HG02938 (cell line): ENCODE data around the gene RBM46.

ENCODE experiments used
- ATAC-seq: cut with Tn5 transposase; IDR thresholded peaks from one replicate; pipeline ENCODE4 v1.9.1; 2021; ENCODE audit warnings: mild to moderate bottlenecking, moderate library complexity; ENCODE audit not compliant: unreplicated experiment

Gene RBM46, protein sequence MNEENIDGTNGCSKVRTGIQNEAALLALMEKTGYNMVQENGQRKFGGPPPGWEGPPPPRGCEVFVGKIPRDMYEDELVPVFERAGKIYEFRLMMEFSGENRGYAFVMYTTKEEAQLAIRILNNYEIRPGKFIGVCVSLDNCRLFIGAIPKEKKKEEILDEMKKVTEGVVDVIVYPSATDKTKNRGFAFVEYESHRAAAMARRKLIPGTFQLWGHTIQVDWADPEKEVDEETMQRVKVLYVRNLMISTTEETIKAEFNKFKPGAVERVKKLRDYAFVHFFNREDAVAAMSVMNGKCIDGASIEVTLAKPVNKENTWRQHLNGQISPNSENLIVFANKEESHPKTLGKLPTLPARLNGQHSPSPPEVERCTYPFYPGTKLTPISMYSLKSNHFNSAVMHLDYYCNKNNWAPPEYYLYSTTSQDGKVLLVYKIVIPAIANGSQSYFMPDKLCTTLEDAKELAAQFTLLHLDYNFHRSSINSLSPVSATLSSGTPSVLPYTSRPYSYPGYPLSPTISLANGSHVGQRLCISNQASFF

DNA sequence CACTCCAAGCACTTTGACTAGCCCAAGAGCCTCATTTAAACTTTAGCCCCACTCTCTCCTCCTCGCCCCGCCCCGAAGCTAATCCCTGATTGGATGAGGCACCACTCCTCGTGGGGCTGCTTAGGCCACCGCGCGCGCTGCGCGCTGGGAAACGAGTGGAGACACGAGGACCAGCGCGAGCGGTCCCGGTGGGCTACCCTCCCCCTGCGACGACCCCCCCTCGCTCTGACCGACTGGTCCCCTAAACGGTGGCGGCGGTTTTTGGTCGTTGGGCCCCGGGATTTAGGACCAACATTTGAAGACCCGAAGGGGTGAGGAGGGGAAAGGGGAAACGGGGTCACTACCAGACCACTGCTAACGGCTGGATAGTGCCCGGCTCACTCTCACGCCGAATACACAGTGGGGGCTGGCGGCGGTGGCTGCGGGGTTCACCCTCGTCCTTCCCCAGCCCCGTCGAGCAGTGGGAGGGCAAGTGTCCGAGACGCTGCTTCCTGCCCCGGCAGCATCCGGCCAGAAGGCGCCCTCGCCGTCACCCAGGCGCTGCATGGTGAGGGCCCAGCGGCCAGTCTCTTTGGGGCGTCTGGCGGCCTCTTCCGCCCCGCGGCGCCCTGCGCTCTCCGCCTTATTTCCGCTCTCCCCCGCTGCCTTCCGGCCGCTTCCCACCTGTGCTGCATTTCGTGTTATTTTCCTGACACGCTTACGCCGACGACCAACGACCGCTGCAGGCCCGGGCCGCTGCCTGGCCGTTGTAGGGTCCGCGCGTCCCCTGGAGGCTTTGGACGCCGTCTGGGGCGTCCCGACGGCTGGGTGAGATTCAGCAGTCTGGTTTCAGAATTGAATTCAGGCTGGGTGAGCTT, at the start of gene RBM46:
Gene RBM46, plus strand, starts transcription at position 147 of the 857 bp plus-strand sequence. CDS start 15,481 bp downstream, outside the sequence.
- ATAC-seq = no peak

- no peak for ATAC-seq
These were observed 49.3 kb upstream of the RBM46 start for GRCh38 chr4:154731756-154732155.

DNA sequence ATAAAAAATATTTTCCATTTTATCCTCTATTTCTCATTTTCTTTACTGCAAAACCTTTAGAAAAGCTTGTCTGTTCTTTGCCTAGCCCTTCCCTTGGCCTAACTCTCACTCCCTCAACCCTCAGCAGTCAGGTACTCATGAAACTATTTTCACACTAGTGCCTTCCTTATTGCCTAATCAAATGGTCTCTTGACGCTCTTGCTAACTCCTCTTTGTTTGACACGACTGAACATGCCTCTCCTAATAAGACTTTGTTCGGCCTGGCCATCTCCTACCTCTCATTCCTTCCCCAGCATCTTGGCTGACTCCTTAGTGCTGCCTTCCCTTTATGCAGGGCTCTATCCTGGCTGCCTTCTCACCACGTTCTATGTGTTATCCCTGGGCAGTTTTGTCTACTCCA, 48.4 kb upstream of the RBM46 start:
- ATAC-seq = no peak

- ATAC-seq = no peak
These were observed 44.3 kb upstream of the RBM46 start for GRCh38 chr4:154736770-154737169.

DNA sequence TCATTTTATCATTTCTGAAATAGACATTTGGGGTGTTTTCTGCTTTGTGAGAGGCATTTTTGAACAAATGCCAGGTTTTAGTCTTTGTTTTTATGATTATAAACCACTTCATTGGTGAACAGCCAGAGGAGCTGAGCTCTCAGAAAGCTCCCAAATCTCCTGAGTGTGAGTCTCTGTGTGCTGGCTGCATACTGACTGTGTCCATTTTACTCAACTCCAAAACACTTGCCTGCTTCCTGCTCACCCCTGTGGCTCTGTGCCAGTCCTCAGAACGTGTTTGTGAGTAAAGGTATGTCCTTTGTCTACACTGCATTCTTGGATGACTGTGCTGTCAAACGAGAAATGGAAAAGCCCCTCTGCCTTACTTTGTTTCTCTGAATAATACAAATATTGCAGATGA, 42.6 kb upstream of the RBM46 start:
- no peak for ATAC-seq

- ATAC-seq = no peak
These were observed 42.0 kb upstream of the RBM46 start for GRCh38 chr4:154739111-154739510.

DNA sequence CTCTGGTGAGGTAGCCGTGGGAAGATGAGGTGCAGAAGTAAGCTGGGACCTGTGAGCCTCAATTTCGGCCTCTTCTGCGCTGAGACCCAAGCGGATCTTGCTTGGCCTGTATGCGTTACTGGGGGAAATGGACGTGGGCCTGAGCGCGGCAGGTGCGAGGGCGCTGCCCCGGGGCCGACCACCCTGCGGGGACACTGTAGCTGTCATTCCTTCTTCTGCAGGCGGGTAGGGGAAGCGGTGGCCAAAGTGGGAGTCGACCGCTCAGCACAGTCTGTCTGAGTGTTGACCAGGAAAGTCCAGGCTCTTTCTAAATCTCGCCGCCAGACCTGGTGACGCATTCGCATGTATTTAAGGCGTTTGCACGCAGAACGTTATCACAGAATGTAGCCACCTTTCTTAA, 40.6 kb upstream of the RBM46 start:
- ATAC-seq = no peak

GRCh38 chr4:154741131-154741665, 39.9 kb upstream of the RBM46 start:
- no peak for ATAC-seq

GRCh38 chr4:154741922-154742850, 38.9 kb upstream of the RBM46 start:
- no peak for ATAC-seq

DNA sequence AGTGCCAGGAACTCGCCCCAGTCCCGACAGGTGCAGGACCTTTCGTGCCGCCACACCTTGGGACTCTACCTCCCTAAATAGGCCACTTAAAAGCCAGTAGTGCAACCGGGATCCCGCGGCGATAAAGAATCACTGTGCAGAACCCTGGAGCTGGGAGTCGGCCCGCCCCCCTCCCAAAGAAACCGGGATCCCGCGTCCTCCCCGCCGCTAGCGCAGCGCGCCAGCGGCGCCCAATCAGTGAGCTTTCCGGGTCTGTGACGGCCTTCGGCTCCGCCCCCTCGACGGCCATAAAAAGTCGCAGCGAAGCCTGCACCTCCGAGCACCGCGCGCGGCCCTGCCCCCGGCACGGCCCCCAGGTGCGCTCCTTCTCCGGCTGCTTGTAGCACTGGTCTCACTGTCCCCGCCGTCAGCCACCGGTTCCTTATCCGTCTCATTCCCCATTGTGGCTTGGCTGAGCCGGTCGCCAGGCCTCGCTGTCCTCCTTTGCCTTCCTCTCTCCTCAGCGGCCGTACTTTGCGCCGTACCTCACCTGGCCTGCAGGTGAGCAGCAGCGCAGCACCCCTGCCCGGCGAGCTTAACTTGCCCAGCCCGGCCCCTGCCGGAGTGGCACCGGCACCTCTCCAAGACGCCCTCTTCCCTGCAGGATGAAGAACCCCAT, 37.3 kb upstream of the RBM46 start, which contains the start of gene LRAT:
Gene LRAT, plus strand, starts transcription at position 318 of the 658 bp plus-strand sequence. Its CDS starts 327 bp downstream, at position 645.
- ATAC-seq = peak; percentile 84

DNA sequence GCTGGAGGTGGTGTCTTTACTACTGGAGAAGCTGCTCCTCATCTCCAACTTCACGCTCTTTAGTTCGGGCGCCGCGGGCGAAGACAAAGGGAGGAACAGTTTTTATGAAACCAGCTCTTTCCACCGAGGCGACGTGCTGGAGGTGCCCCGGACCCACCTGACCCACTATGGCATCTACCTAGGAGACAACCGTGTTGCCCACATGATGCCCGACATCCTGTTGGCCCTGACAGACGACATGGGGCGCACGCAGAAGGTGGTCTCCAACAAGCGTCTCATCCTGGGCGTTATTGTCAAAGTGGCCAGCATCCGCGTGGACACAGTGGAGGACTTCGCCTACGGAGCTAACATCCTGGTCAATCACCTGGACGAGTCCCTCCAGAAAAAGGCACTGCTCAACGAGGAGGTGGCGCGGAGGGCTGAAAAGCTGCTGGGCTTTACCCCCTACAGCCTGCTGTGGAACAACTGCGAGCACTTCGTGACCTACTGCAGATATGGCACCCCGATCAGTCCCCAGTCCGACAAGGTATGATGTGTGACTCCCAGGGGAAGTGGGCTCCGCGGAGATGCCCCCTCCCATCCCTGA, 36.6 kb upstream of the RBM46 start:
- ATAC-seq = no peak

GRCh38 chr4:154757713-154758112, 23.4 kb upstream of the RBM46 start:
- no peak for ATAC-seq

GRCh38 chr4:154760895-154761294, 20.2 kb upstream of the RBM46 start:
- no peak for ATAC-seq

- ATAC-seq = no peak
These were observed 2.8 kb upstream of the RBM46 start for GRCh38 chr4:154778264-154778663.

GRCh38 chr4:154779362-154779947, 1.6 kb upstream of the RBM46 start:
- no peak for ATAC-seq

DNA sequence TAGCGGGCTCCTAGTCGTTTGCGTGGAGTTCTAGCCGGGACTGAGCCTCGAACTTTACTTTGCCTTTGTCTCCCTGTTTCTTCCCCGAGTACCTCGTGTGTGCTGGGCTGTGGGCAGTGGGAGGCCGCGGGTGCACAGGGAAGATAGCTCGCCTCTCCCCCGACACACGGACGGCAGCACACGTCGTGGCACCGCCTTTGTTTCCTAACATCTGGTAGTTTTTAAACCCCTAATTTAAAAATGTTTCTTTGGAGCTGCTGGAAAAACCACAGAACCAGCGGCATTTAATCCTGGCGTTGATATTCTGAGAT, 866 bp downstream of the RBM46 start:
- no peak for ATAC-seq

DNA sequence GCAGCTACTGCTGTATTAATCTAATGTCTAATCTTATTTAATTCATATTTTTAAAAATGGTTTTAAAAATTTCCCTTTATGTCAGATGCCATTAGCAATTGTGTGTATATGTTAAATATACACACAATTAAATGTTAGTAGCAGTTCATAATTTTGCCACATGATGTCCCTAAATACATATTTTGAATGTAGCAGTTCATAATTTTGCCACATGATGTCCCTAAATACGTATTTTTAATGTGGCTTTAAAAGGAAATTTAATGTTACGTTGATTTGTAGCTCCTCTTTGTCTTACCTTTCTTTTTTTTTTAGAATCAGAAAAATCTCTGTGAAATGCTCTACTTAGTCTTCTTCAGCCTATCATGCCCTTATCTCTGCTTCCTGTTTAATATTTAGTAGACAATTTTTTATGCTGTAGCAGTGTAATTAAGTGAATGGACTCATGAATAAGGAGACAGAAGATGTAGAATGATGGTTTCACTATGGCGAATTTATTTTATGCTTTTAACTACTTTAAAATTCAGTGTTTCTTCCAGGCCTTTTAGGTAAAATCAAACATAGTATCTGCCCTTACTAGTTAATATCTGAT, 26.1 kb downstream of the RBM46 start:
- peak; percentile 94 for ATAC-seq

DNA sequence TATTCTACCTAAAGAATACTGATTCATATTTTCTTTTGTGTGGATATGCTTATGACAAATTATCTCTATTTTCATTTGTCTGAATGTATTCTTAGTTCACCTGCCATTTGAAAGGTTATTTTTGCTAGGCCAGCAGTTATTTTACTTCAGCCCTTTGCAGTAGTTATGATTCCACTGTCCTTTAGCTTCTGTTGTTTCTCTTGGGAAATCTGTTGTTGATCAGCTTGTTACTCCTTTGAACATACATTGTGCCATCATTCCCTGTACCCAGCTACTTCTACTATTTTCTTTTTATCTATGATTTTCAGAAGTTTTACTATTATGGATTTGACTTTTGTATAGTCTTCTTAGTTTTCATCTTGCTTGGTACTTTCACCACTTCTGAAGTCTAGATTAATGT, 37.2 kb downstream of the RBM46 start:
- no peak for ATAC-seq

DNA sequence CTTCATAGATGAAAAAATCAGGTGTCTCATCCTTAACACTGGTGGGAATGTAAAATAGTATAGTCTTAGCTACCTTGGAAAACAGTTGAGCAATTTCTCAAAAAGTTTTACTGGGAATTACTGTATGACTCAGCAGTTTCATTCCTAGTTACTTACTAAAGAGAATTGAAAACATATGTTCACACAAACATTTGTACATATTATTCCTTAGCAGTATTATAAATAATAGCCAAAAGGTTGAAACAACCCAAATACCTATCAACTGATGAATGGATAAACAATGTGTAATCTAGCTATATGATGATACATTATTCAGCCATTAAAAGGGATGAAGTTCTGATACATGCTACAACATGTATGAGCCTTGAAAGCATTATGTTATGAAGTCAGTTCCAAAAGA, 41.7 kb downstream of the RBM46 start:
- ATAC-seq = no peak
